ENCODE data around the gene RGS11. TPM values are rescaled to one million over a fixed set of nuclear protein-coding genes. Genes with fewer than 3 reads are reported as not detected.
"Not testable (repeated sequence)": the region's sequence is repeated elsewhere in the genome, so short reads cannot be mapped to it uniquely, and the experiment has no call there.

Gene RGS11
- total RNA-seq, 2 donors from 2014 or later = not detected

DNA sequence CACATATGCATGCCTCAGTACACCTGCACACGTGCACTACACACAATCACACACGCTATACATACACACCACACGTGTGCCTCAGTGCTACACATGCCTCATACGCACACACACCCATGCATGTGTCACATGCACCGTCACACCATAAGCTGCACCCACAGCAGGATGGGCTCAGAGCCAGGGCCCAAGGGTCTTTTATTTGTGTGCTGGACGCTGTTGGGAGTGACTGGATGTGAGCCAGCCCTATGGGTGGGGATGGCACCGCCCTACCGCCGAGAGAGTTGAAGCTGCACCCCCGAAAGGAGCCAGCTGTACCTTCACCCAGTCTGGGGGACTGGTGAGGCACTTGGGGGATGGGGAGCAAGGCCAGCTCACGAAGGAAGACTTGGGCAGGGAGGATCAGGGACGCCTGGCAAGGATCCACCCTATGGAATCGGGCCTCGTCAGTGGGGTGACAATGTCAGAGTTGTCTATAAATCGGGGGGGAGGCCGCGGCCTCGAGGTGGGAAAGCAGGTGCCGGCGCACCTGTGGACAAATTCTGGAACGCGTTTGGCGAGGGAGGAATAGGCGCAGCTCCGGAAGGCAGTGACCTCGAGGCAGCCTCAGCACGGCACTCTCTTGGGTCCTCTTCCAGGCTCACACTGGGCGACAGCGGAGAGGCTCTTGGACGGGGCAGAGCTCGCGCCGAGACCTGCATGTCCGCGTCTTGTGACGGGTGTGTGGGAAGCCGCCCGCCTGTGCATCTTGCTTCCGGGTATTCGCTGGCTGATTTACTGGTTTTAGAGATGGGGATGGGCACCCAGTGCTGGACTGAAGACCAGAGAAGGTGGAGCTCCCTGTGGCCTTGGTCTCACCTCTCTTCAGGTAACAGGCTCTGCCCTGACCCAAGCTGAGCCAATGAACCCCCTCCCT is 7.3 kb downstream of the RGS11 start:
- DNase-seq (no peak), ATAC-seq (no peak)
- Mint-ChIP-seq H3K4me1 (peaks cover 2% of the 10 kb centered on the region), H3K27me3 (no peaks in the 10 kb centered on the region), H3K27ac (no peak overlapping the region), H3K36me3 (ENCODE audit: low read depth) (no peaks in the 10 kb centered on the region), H3K4me3 (no peak overlapping the region)
- no peaks in the 10 kb centered on the region for H3K9me3 ChIP-seq (ENCODE audit: control insufficient read depth, low read length, poor library complexity, severe bottlenecking)

GRCh38 chr16:267562-267961 is 8.2 kb downstream of the RGS11 start:
- not testable (repeated sequence) for H3K4me1 Mint-ChIP-seq; H3K4me3 Mint-ChIP-seq; H3K9me3 ChIP-seq (ENCODE audit: control insufficient read depth, low read length, poor library complexity, severe bottlenecking); ATAC-seq; DNase-seq; H3K27me3 Mint-ChIP-seq; H3K36me3 Mint-ChIP-seq (ENCODE audit: low read depth); H3K27ac Mint-ChIP-seq

GRCh38 chr16:266258-267164 is 9.2 kb downstream of the RGS11 start:
- no peak for DNase-seq
- Mint-ChIP-seq H3K27ac (no peak overlapping the region), H3K27me3 (no peaks in the 10 kb centered on the region)

GRCh38 chr16:265711-266110 is 10.0 kb downstream of the RGS11 start:
- Mint-ChIP-seq H3K27ac (no peak overlapping the region), H3K27me3 (no peaks in the 10 kb centered on the region), H3K4me3 (no peak overlapping the region), H3K4me1 (peaks cover 2% of the 10 kb centered on the region), H3K36me3 (ENCODE audit: low read depth) (peaks cover 5% of the 10 kb centered on the region)
- no peaks in the 10 kb centered on the region for H3K9me3 ChIP-seq (ENCODE audit: control insufficient read depth, low read length, poor library complexity, severe bottlenecking)
- ATAC-seq (no peak), DNase-seq (no peak)

More at GRCh38 chr16:266258-267164, 9.2 kb downstream of the RGS11 start:
- H3K4me3 Mint-ChIP-seq = no peak overlapping the region
- peaks cover 5% of the 10 kb centered on the region for H3K36me3 Mint-ChIP-seq (ENCODE audit: low read depth)
- peaks cover 2% of the 10 kb centered on the region for H3K4me1 Mint-ChIP-seq
- H3K9me3 ChIP-seq (ENCODE audit: control insufficient read depth, low read length, poor library complexity, severe bottlenecking) = no peaks in the 10 kb centered on the region
- ATAC-seq = no peak

DNA sequence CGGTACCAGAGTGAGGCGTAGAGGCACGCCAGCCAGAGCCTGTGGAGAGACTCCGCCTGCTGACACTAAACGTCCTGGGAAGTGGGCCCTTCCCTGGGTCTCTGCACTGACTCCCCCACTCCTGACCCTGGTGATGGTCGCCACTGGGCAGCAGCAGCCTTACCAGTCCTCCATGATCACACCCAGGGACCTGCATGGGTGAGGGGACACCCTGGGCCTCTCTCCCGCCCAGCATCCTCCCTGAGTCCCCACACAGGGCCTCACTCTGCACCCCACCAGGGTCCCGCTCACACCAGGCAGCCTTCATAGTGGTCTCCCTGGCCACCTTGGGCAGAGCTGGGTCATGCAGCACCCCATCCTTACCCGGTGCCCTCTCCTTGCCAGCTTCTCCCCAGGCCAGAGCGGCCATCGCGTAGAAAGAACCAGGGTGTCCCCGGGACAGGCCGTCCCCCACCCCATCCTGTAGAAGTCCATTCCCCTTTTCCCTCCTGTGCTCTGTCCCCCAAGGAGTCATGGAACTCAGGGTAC is 10.7 kb downstream of the RGS11 start:
- ATAC-seq (no peak), DNase-seq (no peak)
- peaks cover 5% of the 10 kb centered on the region for H3K36me3 Mint-ChIP-seq (ENCODE audit: low read depth)
- no peaks in the 10 kb centered on the region for H3K27me3 Mint-ChIP-seq
- H3K4me3 Mint-ChIP-seq = no peak overlapping the region
- H3K9me3 ChIP-seq (ENCODE audit: control insufficient read depth, low read length, poor library complexity, severe bottlenecking) = no peaks in the 10 kb centered on the region
- H3K27ac Mint-ChIP-seq = no peak overlapping the region
- peaks cover 2% of the 10 kb centered on the region for H3K4me1 Mint-ChIP-seq

GRCh38 chr16:264440-264951 is 11.2 kb downstream of the RGS11 start:
- no peak for ATAC-seq
- H3K9me3 ChIP-seq (ENCODE audit: control insufficient read depth, low read length, poor library complexity, severe bottlenecking) = no peaks in the 10 kb centered on the region
- DNase-seq = no peak
- Mint-ChIP-seq H3K27me3 (no peaks in the 10 kb centered on the region), H3K4me3 (no peak overlapping the region), H3K27ac (no peak overlapping the region), H3K36me3 (ENCODE audit: low read depth) (peaks cover 5% of the 10 kb centered on the region), H3K4me1 (peaks cover 2% of the 10 kb centered on the region)

DNA sequence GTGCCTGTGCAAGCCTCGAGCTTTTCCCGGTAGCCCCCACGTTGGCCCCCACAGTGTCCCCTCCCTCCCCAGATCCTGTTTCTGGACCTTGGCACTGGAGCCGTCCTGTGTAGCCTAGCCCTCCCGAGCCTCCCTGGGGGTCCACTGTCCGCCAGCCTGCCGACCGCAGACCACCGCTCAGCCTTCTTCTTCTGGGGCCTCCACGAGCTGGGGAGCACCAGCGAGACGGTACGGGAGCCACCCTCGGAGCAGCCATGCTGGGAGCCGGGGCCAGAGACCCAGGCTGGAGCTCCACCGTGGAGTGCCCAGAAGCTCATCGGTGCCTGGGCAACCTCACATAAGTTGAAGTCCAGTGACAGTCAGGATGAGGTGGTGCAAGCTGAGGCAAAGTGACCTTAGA is 11.8 kb downstream of the RGS11 start:
- Mint-ChIP-seq H3K36me3 (ENCODE audit: low read depth) (peaks cover 5% of the 10 kb centered on the region), H3K4me1 (peaks cover 2% of the 10 kb centered on the region), H3K4me3 (no peak overlapping the region), H3K27ac (no peak overlapping the region), H3K27me3 (no peaks in the 10 kb centered on the region)
- DNase-seq (no peak), ATAC-seq (no peak)
- no peaks in the 10 kb centered on the region for H3K9me3 ChIP-seq (ENCODE audit: control insufficient read depth, low read length, poor library complexity, severe bottlenecking)

GRCh38 chr16:263182-263774 is 12.5 kb downstream of the RGS11 start:
- DNase-seq (no peak), ATAC-seq (no peak)
- peaks cover 5% of the 10 kb centered on the region for H3K36me3 Mint-ChIP-seq (ENCODE audit: low read depth)
- H3K9me3 ChIP-seq (ENCODE audit: control insufficient read depth, low read length, poor library complexity, severe bottlenecking) = no peaks in the 10 kb centered on the region
- no peak overlapping the region for H3K27ac Mint-ChIP-seq
- H3K27me3 Mint-ChIP-seq = no peaks in the 10 kb centered on the region
- H3K4me1 Mint-ChIP-seq = peaks cover 2% of the 10 kb centered on the region
- no peak overlapping the region for H3K4me3 Mint-ChIP-seq

DNA sequence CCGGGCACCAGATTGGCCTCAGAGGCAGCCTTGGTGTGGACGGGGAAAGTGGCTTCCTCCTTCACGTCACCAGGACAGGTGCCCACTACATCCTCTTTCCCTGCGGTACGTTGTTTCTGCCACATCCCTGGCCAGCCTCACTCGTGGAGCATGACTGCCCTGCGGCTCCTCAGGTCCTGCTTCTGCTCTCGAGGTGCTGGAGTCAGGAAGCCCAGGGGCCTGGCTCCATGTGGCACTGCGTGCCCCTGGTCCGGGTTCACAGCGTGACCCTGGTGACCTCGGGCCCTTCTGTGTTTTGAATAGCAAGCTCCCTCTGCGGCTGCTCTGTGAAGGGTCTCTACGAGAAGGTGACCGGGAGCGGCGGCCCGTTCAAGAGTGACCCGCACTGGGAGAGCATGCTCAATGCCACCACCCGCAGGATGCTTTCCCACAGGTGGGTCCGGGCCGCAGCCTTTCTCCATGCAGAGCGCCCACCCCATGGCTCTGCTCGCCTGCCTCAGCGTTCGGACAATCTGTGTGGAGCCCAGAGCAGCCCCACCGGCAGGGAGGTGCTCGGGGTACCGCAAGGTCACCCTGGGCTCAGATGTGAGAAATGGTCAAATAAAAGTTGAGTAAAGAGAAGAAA is 13.5 kb downstream of the RGS11 start:
- Mint-ChIP-seq H3K27me3 (no peaks in the 10 kb centered on the region), H3K27ac (no peak overlapping the region), H3K4me1 (peaks cover 2% of the 10 kb centered on the region), H3K4me3 (no peak overlapping the region), H3K36me3 (ENCODE audit: low read depth) (peaks cover 5% of the 10 kb centered on the region)
- ATAC-seq (no peak), DNase-seq (no peak)
- no peaks in the 10 kb centered on the region for H3K9me3 ChIP-seq (ENCODE audit: control insufficient read depth, low read length, poor library complexity, severe bottlenecking)

- Mint-ChIP-seq H3K27ac (no peak overlapping the region), H3K4me3 (no peak overlapping the region), H3K4me1 (peaks cover 2% of the 10 kb centered on the region), H3K36me3 (ENCODE audit: low read depth) (peaks cover 5% of the 10 kb centered on the region), H3K27me3 (no peaks in the 10 kb centered on the region)
- no peaks in the 10 kb centered on the region for H3K9me3 ChIP-seq (ENCODE audit: control insufficient read depth, low read length, poor library complexity, severe bottlenecking)
- ATAC-seq (no peak), DNase-seq (no peak)
These were observed 14.6 kb downstream of the RGS11 start for GRCh38 chr16:261031-261691.

GRCh38 chr16:260326-260725 is 15.4 kb downstream of the RGS11 start:
- Mint-ChIP-seq H3K36me3 (ENCODE audit: low read depth) (peaks cover 5% of the 10 kb centered on the region), H3K27ac (no peak overlapping the region), H3K27me3 (no peaks in the 10 kb centered on the region), H3K4me3 (no peak overlapping the region), H3K4me1 (no peaks in the 10 kb centered on the region)
- DNase-seq (no peak), ATAC-seq (no peak)
- H3K9me3 ChIP-seq (ENCODE audit: control insufficient read depth, low read length, poor library complexity, severe bottlenecking) = no peaks in the 10 kb centered on the region

DNA sequence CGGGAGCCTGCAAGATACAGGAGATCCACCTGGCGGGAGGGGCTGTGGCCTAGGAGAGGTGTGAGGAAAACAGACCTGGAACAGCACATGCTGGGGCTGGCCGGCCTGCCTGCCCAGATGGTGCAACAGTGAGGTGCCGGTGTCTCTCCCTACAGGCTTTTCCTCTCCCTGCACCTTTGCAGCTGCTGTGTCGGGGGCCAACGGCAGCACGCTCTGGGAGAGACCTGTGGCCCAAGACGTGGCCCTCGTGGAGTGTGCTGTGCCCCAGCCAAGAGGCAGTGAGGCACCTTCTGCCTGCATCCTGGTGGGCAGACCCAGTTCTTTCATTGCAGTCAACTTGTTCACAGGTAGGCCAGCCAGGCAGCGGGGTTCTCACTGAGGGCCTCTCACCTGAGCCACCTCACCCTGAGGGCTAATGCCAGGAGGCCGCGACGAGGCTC is 15.9 kb downstream of the RGS11 start:
- H3K9me3 ChIP-seq (ENCODE audit: control insufficient read depth, low read length, poor library complexity, severe bottlenecking) = no peaks in the 10 kb centered on the region
- no peaks in the 10 kb centered on the region for H3K27me3 Mint-ChIP-seq
- DNase-seq (no peak), ATAC-seq (no peak)
- no peak overlapping the region for H3K27ac Mint-ChIP-seq
- peaks cover 2% of the 10 kb centered on the region for H3K4me1 Mint-ChIP-seq
- H3K4me3 Mint-ChIP-seq = no peak overlapping the region
- peaks cover 5% of the 10 kb centered on the region for H3K36me3 Mint-ChIP-seq (ENCODE audit: low read depth)
